ENCODE results near the gene SDC1. TPM values are rescaled to one million over a fixed set of nuclear protein-coding genes. Genes with fewer than 3 reads are reported as not detected.

SDC1 gene
- total and polyA plus RNA-seq, 2 of the 8 experiments (the other 6 are each of a cell fraction or from before 2014, with no cell fraction given): 45.3 to 73.3 TPM

- H3K18ac ChIP-seq (ENCODE audit: extremely low read depth, low read length): no peak overlapping the region
- POLR2A ChIA-PET (ENCODE audit: partially characterized antibody): interaction anchor here (1.2 to 1.8 kb wide), 5 partner anchors 8 to 26 kb away, joined by 3 to 4 read pairs (median 3); no protein-coding TSS in a partner anchor
- no peak overlapping the region for H3K4me2 ChIP-seq (ENCODE audit: insufficient read depth in 1 of 2, low read depth in 2 of 2, low read length in 2 of 2)
- TF ChIP-seq ATF2 (IDR thresholded peaks at IDR 0.05; ENCODE audit: low read length) (no peak), EP300 (IDR thresholded peaks at IDR 0.05; ENCODE audit: borderline replicate concordance in 1 of 2, low read depth in 2 of 2, low read length in 2 of 2) (no peak), FOSL1 (IDR thresholded peaks at IDR 0.05; ENCODE audit: insufficient read depth, low read depth, low read length) (no peak), ZNF274 (IDR thresholded peaks at IDR 0.05; ENCODE audit: borderline replicate concordance, extremely low read depth, low read length) (no peak), NANOG (IDR thresholded peaks at IDR 0.05; ENCODE audit: insufficient read depth, low read depth, low read length, poor library complexity, severe bottlenecking) (no peak), E2F6 (IDR thresholded peaks at IDR 0.05) (no peak), SP1 (IDR thresholded peaks at IDR 0.05; ENCODE audit: low read depth, low read length) (no peak), USF2 (IDR thresholded peaks at IDR 0.05; ENCODE audit: low read length) (no peak), KDM1A (IDR thresholded peaks at IDR 0.05; ENCODE audit: borderline replicate concordance, low read length) (no peak)
Observed at GRCh38 chr2:20196657-20197161, 28.2 kb downstream of the SDC1 start.

More at GRCh38 chr2:20196657-20197161, 28.2 kb downstream of the SDC1 start:
- Histone ChIP-seq H3K79me1 (ENCODE audit: low read depth, low read length) (no peaks in the 10 kb centered on the region), H3K4me1 (replicated peaks in 1 of 4; ENCODE audit: control insufficient read depth in 3 of 4, insufficient read depth in 4 of 4, low read length in 3 of 4) (peaks cover 0 to 5% (median 0%) of the 10 kb centered on the region in 4 experiments; a peak in 1 of 7 replicates), H3K23me2 (ENCODE audit: low read depth, low read length) (no peaks in the 10 kb centered on the region), H2BK5ac (ENCODE audit: low read depth, low read length) (no peak overlapping the region), H4K8ac (ENCODE audit: extremely low read depth, insufficient read depth, low read length) (no peak overlapping the region), H3K9ac (replicated peaks in 1 of 4; ENCODE audit: extremely low read depth in 1 of 4, low read depth in 3 of 4, low read length in 3 of 4) (no peak overlapping the region), H2BK20ac (ENCODE audit: low read length) (no peak overlapping the region), H3K27ac (ENCODE audit: low read depth, low read length) (no peak overlapping the region), H2AFZ (ENCODE audit: low read length) (no peak overlapping the region), H4K20me1 (replicated peaks in 1 of 2; ENCODE audit: control insufficient read depth in 1 of 2, insufficient read depth in 2 of 2, low read length in 2 of 2) (peaks cover 0 to 4% of the 10 kb centered on the region in 2 experiments), H2AK5ac (ENCODE audit: low read depth, low read length) (no peak overlapping the region), H2BK120ac (replicated peaks; ENCODE audit: low read depth, low read length) (no peak overlapping the region), H3K27me3 (replicated peaks in 1 of 4; ENCODE audit: control insufficient read depth in 3 of 4, extremely low read depth in 1 of 4, insufficient read depth in 3 of 4, low read length in 3 of 4) (no peaks in the 10 kb centered on the region), H3K56ac (replicated peaks; ENCODE audit: insufficient read length, low read depth, low read length) (no peak overlapping the region), H4K5ac (ENCODE audit: insufficient read length, low read depth, low read length) (no peak overlapping the region), H3K36me3 (ENCODE audit: control insufficient read depth in 2 of 4, insufficient read depth in 4 of 4, low read length in 3 of 4) (peaks cover 0 to 12% (median 4%) of the 10 kb centered on the region in 4 experiments; a peak in 4 of 8 replicates), H3K9me3 (ENCODE audit: insufficient read depth in 2 of 2, low read depth in 1 of 2, low read length in 1 of 2) (no peaks in the 10 kb centered on the region), H2BK12ac (ENCODE audit: low read depth, low read length) (no peak overlapping the region), H3K14ac (ENCODE audit: insufficient read length) (no peak overlapping the region), H3K23ac (ENCODE audit: insufficient read length) (no peak overlapping the region), H2BK15ac (ENCODE audit: low read length) (no peak overlapping the region), H4K91ac (replicated peaks; ENCODE audit: insufficient read length, low read length) (no peak overlapping the region), H3K4ac (replicated peaks; ENCODE audit: insufficient read length, low read depth, low read length) (no peak overlapping the region), H3K79me2 (ENCODE audit: control insufficient read depth in 1 of 2, insufficient read depth in 2 of 2, low read length in 2 of 2) (no peaks in the 10 kb centered on the region), H3K4me3 (ENCODE audit: extremely low read depth in 1 of 4, insufficient read depth in 2 of 4, low read depth in 3 of 4, low read length in 4 of 4) (no peak overlapping the region)
- FAIRE-seq (no peak), DNase-seq (ENCODE audit: low read depth in 1 of 2, low spot score in 2 of 2) (no peak)
- WGBS, 2 experiments (ENCODE audit: extremely low coverage in 1 of 2, insufficient coverage in 1 of 2, insufficient read length in 1 of 2, insufficient replicate concordance in 2 of 2, low coverage in 1 of 2, low lambda C conversion rate in 2 of 2, missing lambda C conversion rate in 1 of 2): 92% methylated on average over 13 of the region's 16 CpGs; no CpG with 5 or more reads in 1 of the 2 experiments
- CTCF ChIA-PET (ENCODE audit: partially characterized antibody): interaction anchor here (0.6 to 2.8 kb wide), 11 partner anchors 8 to 257 kb away, joined by 3 to 14 read pairs (median 3); no protein-coding TSS in a partner anchor
